Adipose tissue (tissue), 3 donors: ENCODE measurements around the gene MACROD2. TPM values are rescaled to one million over a fixed set of nuclear protein-coding genes. Genes with fewer than 3 reads are reported as not detected.

Experiments
- H3K27ac ChIP-seq: one replicate; pipeline ENCODE4 v1.5.1; 2013; ENCODE audit warnings: low read depth, low read length
- WGBS, 3 donors: extraction: QIAGEN DNeasy Blood & Tissue Kit; methylation state at CpG; one replicate each; pipeline ENCODE4 v1.1.7; 2013; 5-methylcytosine and 5-hydroxymethylcytosine counted together
- polyA plus RNA-seq, 3 donors: library from polyadenylated mRNA; stranded (reverse); fragments of 200-250 nt; gene quantifications; one replicate each; pipeline ENCODE4 v1.2.3, GENCODE V29; 2013
- donor health status: healthy with polysubstance abuse.
- donor health status: Bipolar disorder and iron deficiency.
- donor health status: healthy.

Gene MACROD2
- polyA plus RNA-seq, 3 donors = 0.11 to 0.98 (median 0.56) TPM

DNA sequence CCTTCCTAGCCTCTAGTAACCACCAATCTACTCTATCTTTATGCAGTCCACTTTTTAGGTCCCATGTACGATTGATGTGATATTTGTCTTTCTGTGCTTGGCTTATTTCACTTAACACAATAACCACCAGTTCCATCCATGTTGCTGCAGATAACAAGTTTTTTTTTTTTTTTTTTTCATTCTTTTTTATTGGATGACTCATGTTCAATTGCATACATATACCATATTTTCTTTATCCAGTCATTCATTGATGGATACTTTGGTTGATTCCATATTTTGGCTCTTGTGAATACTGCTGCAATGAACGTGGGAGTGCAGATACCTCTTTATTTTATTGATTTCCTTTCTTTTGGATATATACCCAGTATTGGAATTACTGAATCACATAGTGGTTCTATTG is 942.5 kb downstream of the MACROD2 start:
- WGBS, 3 donors = 79 to 85% (median 84%) methylated on average over 2 of the region's 2 CpGs
- H3K27ac ChIP-seq = no peak overlapping the region

- WGBS, 3 donors = 59 to 100% (median 67%) methylated on average over 1 of the region's 1 CpG
- no peak overlapping the region for H3K27ac ChIP-seq
Observed at GRCh38 chr20:14947536-14947935, 952.2 kb downstream of the MACROD2 start.

DNA sequence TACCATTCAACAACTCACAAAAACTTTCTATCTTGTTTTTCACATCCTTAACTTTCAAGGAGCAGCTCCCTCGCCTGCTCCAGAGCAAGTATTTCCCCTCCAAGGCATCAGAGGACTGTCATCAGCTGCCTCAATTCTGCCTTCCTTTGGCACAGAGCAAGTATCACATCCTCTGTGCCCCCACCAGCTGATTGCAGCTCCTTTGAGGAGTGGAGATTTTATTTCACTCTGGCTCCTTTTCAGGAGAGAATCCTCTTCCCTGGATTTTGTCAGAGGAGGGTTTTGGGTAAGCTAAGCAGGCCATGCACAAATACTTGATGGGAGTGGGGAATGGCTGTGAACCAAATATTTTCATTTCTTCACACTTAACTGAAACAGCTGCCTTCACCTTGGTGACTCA is 952.6 kb downstream of the MACROD2 start:
- 57 to 91% (median 58%) methylated on average over 1 of the region's 1 CpG for WGBS, 3 donors
- H3K27ac ChIP-seq = no peak overlapping the region

- 77 to 82% (median 81%) methylated on average over 3 of the region's 3 CpGs for WGBS, 3 donors
- no peak overlapping the region for H3K27ac ChIP-seq
Observed at GRCh38 chr20:14948416-14948815, 953.1 kb downstream of the MACROD2 start.

DNA sequence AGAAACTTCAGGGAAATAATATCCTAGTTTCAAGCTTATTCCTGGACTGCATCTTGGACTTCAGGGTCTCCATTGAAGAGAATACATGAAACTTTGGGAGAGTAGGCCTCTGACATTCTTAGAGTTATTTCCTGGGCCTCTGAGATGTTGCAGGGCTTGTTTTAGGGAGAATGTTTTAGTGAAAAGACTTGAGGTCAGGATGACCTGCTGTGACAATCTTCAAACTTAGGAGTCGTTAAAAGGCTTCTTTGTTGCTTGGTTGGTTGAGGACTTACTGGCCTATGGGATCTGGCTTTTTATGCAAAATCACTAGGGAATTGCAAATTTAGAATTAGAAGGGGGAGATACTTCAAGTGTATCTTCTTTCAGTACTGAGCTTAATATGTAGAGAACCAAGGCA is 955.3 kb downstream of the MACROD2 start:
- no peak overlapping the region for H3K27ac ChIP-seq
- WGBS, 3 donors = 62 to 83% (median 82%) methylated on average over 1 of the region's 1 CpG

DNA sequence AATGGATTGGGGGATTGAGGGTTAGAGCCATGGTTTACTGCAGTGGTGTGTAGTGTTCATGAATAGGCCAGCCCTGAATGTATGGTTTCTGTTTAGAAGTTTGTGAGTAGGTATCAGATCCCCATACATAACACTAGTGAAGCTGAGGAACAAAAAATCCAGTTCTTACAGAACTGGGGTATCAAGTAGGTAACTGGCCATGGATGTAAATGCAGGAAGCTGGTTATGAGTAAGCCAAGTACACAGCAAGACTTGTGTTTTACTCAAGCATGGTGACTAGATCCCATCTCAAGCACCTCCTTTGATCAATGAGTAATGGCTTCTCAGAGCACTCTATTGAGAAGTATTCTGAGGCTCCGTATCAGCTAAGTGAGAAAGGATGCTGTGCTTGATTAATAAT is 955.8 kb downstream of the MACROD2 start:
- H3K27ac ChIP-seq = no peak overlapping the region
- WGBS, 3 donors = 85 to 95% (median 89%) methylated on average over 1 of the region's 1 CpG

DNA sequence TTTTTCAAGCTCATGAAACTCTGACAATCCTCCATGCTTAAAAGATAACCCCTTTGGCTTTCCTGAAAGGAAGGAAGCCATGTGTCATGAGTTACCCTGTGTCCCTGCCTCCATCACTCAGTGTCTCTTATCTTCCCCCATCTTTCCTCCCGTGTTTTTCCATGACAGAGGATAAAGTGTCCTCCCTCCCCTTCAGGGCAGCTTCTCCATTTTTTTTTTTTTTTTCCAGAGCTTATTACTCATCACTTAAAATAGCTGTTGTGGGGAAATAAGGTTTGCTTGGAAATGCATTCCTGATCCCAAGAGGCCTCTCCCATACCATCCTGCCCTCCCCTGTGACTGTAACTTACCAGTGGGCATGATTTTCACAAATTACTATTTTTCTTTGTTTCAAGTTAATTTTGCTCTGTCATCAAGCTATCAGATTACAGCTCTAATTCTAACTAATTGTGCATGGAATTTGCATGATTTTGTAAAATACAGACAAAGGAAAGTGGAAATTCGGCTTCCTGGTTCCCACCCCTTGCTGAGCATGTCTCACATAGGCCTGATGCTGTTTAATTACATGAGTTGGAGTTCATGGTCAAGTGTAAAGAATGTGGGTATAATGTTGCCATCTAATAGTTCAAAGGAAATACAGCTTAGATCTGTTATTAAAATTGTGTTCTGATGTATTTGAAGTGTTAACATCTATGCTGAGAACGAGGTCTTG is 956.5 kb downstream of the MACROD2 start:
- WGBS, 3 donors = 50 to 74% (median 51%) methylated on average over 3 of the region's 3 CpGs
- H3K27ac ChIP-seq = no peak overlapping the region

DNA sequence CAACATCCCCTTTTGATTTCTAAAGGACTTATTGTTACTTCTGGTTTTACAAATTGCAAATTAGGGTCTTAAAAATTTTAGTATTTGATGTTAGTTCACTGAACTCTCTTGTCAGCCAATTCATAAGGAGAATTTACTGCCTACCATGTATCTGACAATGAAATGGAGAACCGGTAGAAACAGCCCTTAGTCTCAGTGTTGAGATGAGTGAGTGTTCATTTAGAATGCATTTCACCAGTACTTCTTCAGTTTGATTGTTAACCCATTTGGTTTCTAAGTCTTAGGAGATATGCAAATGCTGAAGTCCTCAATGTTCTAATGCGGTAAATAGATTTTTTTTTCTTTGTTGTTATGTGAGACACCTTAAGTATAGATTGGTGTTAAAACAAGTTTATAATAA is 958.4 kb downstream of the MACROD2 start:
- WGBS, 3 donors = 91 to 97% (median 96%) methylated on average over 2 of the region's 2 CpGs
- H3K27ac ChIP-seq = no peak overlapping the region

DNA sequence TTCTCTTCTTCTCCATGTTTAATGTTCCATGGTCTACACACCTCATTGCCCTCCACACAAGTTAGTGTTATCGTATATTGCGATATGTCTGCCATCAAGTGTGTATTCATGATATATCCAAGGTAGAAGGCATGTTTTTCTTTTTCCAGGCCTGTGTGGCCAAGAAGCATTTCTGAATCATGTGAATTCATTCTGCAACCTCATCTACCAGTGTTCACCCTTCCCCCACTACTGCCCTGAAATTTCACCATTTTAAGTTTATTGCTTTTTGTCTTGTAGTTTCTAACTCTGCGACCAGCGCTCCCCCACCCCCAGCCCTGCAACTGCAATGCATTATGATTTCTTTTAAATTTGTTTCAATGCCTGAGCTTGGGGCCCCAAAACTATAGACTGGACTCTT is 960.1 kb downstream of the MACROD2 start:
- no peak overlapping the region for H3K27ac ChIP-seq
- 85 to 95% (median 93%) methylated on average over 4 of the region's 4 CpGs for WGBS, 3 donors

DNA sequence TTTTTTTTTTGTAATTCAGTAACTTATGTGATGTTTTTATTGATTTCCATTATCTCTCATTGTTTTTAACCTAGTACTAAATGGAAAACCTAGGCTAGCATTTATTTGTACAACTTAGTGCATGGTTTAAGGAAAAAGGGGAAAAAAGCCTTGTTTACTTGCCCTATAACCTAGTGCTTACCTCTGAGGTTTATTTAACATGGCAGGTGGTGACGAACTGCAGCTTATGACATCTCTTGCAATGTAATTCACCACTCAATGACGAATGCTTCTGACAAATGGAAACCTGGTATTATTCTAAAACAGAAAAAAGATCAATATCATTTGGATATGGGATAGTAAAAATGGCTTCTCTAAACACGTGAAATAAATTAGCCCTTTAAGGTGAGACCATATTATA is 960.7 kb downstream of the MACROD2 start:
- 41 to 81% (median 77%) methylated on average over 3 of the region's 3 CpGs for WGBS, 3 donors
- H3K27ac ChIP-seq = no peak overlapping the region

DNA sequence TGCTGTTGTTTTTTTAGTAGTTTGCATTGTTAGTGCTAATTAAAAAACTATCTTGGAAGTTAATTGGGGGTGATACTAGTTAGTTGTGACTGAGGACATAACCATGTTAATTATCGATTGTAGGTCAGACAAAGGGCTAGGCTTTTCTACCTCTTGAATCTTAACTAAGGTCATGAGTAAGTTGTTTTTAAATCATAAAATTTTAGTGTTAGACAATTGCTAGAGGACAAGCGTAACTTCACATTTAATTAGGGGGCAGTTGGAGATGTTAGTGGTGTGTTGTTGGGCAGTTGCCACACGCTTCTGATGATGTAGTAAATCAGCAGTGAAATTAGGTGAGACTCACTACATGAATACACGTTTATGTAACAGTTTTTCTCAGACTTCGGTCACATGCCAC is 961.2 kb downstream of the MACROD2 start:
- WGBS, 3 donors = 75 to 84% (median 79%) methylated on average over 5 of the region's 5 CpGs
- no peak overlapping the region for H3K27ac ChIP-seq

- WGBS, 3 donors = 86 to 93% (median 90%) methylated on average over 4 of the region's 4 CpGs
- no peak overlapping the region for H3K27ac ChIP-seq
Observed at GRCh38 chr20:14957402-14957801, 962.1 kb downstream of the MACROD2 start.

GRCh38 chr20:14958626-14959025 is 963.3 kb downstream of the MACROD2 start:
- H3K27ac ChIP-seq = no peak overlapping the region

- 81 to 92% (median 82%) methylated on average over 7 of the region's 7 CpGs for WGBS, 3 donors
- no peak overlapping the region for H3K27ac ChIP-seq
Observed at GRCh38 chr20:14959506-14960475, 964.5 kb downstream of the MACROD2 start.

DNA sequence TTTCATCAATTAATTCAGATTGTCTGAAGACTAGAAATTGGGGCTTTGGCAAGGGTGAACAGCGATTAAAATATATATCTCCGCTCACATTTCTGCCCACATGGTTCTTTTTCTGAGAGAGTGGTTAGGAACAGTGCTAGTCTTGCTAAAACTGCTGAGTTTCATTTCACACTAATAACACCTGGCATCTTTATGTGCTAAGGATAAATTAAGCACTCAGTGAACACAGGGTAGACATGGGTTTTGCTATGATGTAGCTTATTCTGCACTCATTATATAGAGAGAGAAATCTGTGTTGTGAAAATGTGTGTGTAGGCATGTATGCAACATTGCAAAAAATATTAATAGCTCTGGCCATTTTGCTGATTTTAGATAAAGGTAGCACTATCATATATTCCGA is 965.5 kb downstream of the MACROD2 start:
- H3K27ac ChIP-seq = no peak overlapping the region
- WGBS, 3 donors = 90 to 94% (median 92%) methylated on average over 3 of the region's 3 CpGs

DNA sequence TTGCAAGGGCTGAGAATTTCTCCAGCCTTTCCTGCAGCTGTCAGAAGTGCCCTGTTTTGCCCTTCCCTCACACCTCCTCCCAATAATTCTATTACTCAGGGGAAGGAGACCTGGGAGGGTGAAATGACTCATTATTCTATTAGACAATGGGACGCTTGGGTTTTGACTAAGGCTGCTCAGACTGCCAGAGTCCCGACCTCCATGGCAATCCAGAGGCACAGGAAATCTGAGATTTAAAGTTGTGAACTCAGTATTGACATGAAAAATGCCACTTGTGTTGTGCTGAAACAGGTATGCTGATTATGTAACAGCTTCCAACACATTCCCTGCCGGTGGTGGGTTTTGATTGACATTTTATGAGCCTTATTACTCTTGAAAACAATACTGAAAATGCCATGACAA is 967.9 kb downstream of the MACROD2 start:
- H3K27ac ChIP-seq = no peak overlapping the region
- WGBS, 3 donors = 23 to 34% (median 26%) methylated on average over 3 of the region's 3 CpGs

- WGBS, 3 donors = 88 to 99% (median 94%) methylated on average over 3 of the region's 3 CpGs
- no peak overlapping the region for H3K27ac ChIP-seq
Observed at GRCh38 chr20:14966203-14966602, 970.9 kb downstream of the MACROD2 start.

- H3K27ac ChIP-seq = no peak overlapping the region
Observed at GRCh38 chr20:14966808-14967207, 971.5 kb downstream of the MACROD2 start.

GRCh38 chr20:14972256-14972655 is 976.9 kb downstream of the MACROD2 start:
- WGBS, 3 donors = 70 to 95% (median 80%) methylated on average over 1 of the region's 1 CpG
- H3K27ac ChIP-seq = no peak overlapping the region

GRCh38 chr20:14972690-14973089 is 977.4 kb downstream of the MACROD2 start:
- WGBS, 3 donors = 92 to 96% (median 95%) methylated on average over 2 of the region's 2 CpGs
- no peak overlapping the region for H3K27ac ChIP-seq
